Heart right ventricle (tissue), 16 donors: ENCODE results near the gene ADGRA1. TPM values are rescaled to one million over a fixed set of nuclear protein-coding genes. Genes with fewer than 3 reads are reported as not detected.
"Not testable (repeated sequence)": the region's sequence is repeated elsewhere in the genome, so short reads cannot be mapped to it uniquely, and the experiment has no call there.

ENCODE experiments used
- ATAC-seq, 8 donors: fragments of 200-7000 bp; cut with Tn5 transposase; one replicate each; pipeline ENCODE4 v1.9.1; 2020; ENCODE audit warnings: mild to moderate bottlenecking in 8 of 8, moderate library complexity in 8 of 8, moderate number of reproducible peaks in 1 of 8
- DNase-seq, 2 donors: peaks; one replicate each; pipeline ENCODE4 v3.0.0-alpha.2; 2020
- H3K27ac ChIP-seq, 10 donors: fragments of 200-600 bp; sonication (generic) in 2 of 10; one replicate each; pipeline versions ENCODE4 v1.5.0 to v1.8.0; 2020 to 2022; ENCODE audit warnings: mild to moderate bottlenecking in 3 of 10
- H3K27me3 ChIP-seq, 7 donors: fragments of 200-600 bp; one replicate each; pipeline ENCODE4 v1.8.0; 2021 to 2022; ENCODE audit warnings: mild to moderate bottlenecking in 2 of 7
- H3K36me3 ChIP-seq, 9 donors: fragments of 200-600 bp; sonication (generic) in 1 of 9; one replicate each; pipeline versions ENCODE4 v1.5.0 to v1.8.0; 2020 to 2022; ENCODE audit warnings: mild to moderate bottlenecking in 2 of 9
- H3K4me1 ChIP-seq, 9 donors: fragments of 200-600 bp; sonication (generic) in 1 of 9; one replicate each; pipeline versions ENCODE4 v1.5.0 to v1.8.0; 2020 to 2022; ENCODE audit warnings: mild to moderate bottlenecking in 4 of 9
- H3K4me3 ChIP-seq, 10 donors: fragments of 200-600 bp; sonication (generic) in 2 of 10; one replicate each; pipeline versions ENCODE4 v1.5.0 to v1.8.0; 2020 to 2022; ENCODE audit warnings: mild to moderate bottlenecking in 7 of 10, moderate library complexity in 2 of 10
- H3K9me3 ChIP-seq, 11 donors: fragments of 200-600 bp in 10 of 11; sonication (generic) in 2 of 11; one replicate each; pipeline versions ENCODE4 v1.5.0 to v1.8.0; 2013 to 2022; ENCODE audit warnings: mild to moderate bottlenecking in 2 of 11, control low read depth in 1 of 11, moderate library complexity in 1 of 11
- CTCF ChIP-seq, 9 donors: fragments of 200-600 bp; sonication (generic) in 2 of 9; IDR thresholded peaks; one replicate each; pipeline versions ENCODE4 v1.5.0 to v1.8.0; 2021 to 2022; ENCODE audit warnings: antibody characterized with exemption in 9 of 9, mild to moderate bottlenecking in 5 of 9, moderate library complexity in 1 of 9
- WGBS, 2 donors: extraction: QIAGEN DNeasy Blood & Tissue Kit; methylation state at CpG; one replicate each; pipeline ENCODE4 v1.1.7; 2013; ENCODE audit warnings: inconsistent platforms in 1 of 2; 5-methylcytosine and 5-hydroxymethylcytosine counted together
- intact Hi-C, 10 donors: fragments of 100-400 bp; cut with DNase I; formaldehyde crosslinking; loops; one replicate each; pipeline versions ENCODE4 v1.11.1 to v1.14.2; 2022
- polyA plus RNA-seq, 2 donors: library from polyadenylated mRNA; stranded (reverse); fragments of 200-250 nt; gene quantifications; one replicate each; pipeline ENCODE4 v1.2.3, GENCODE V29; 2013
- total RNA-seq, 10 donors: library from RNA; stranded (reverse); fragmentation: NEBNext Ultra II Directional in 3 of 10; extraction: Animal tissue kit (Norgen Biotek cat#: 25700) in 3 of 10; gene quantifications; one replicate each; pipeline versions ENCODE4 v1.2.1 to v1.2.4, GENCODE V29; 2021 to 2023
- donor health status: Arrhythmogenic right ventricular cardiomyopathy.
- donor health status: ischemic (EF 13 %, LVEDD 7.1; RV severe dilation, severe dysfunction).
- donor health status: healthy with polysubstance abuse.
- donor health status: DM: no; HTN: yes; CAD: no.
- donor health status: DM: no; HTN: no; CAD: no.
- donor health status: ischemic (EF 25% LVEDD 6.9; RV normal size, moderate dysfunction).
- donor health status: ischemic (EF 25% LVEDD 5.7; RV mildly dilated, moderate dysfunction).
- donor health status: healthy.
- donor health status: DM: yes; HTN: yes; CAD: no.
- donor health status: Ischemic cardiomyopathy.
- donor health status: ischemic (EF 35%, LVEDD 5.7; RV mildly dilated, moderate dysfunction).
- donor health status: nonischemic (EF 11% LVEDD 7.7; RV severe dilation, severe dysfunction).
- donor health status: DM: yes; HTN: yes; CAD: no.
- donor health status: PGD.
- donor health status: ischemic (EF 29% LVEDD 5.4; RV normal size, mild dysfunction).
- donor health status: nonischemic (EF 23%, LVEDD 6.1; RV moderate dilation, normal function).

The ADGRA1 gene
- total and polyA plus RNA-seq, 12 donors: under 0.01 to 0.21 (median 0.11) TPM; not detected in 6

GRCh38 chr10:133143546-133143945 lies 55.8 kb downstream of the ADGRA1 start:
- intact Hi-C loops: loop anchor here in 1 of 10 donors (10.0 kb wide), 1 partner anchor 171 kb away; no protein-coding TSS in a partner anchor
- no peak overlapping the region for H3K27ac ChIP-seq
- peaks cover 18 to 88% (median 69%) of the 10 kb centered on the region in 7 donors for H3K27me3 ChIP-seq
- 34 to 39% methylated on average over 9 of the region's 9 CpGs for WGBS, 2 donors
- ATAC-seq: no peak
- DNase-seq: no peak
- H3K9me3 ChIP-seq: peaks cover 0 to 19% (median 0%) of the 10 kb centered on the region in 11 donors
- peaks cover 0 to 6% (median 0%) of the 10 kb centered on the region in 9 donors for H3K4me1 ChIP-seq
- no peak overlapping the region for H3K4me3 ChIP-seq
- H3K36me3 ChIP-seq: no peaks in the 10 kb centered on the region
- no peak for TF ChIP-seq CTCF (IDR thresholded peaks at IDR 0.05)

GRCh38 chr10:133144771-133145170 lies 57.0 kb downstream of the ADGRA1 start:
- no peak for TF ChIP-seq CTCF (IDR thresholded peaks at IDR 0.05)
- peaks cover 0 to 23% (median 0%) of the 10 kb centered on the region in 11 donors for H3K9me3 ChIP-seq
- ATAC-seq (no peak), DNase-seq (no peak)
- intact Hi-C loops: loop anchor here in 1 of 10 donors (10.0 kb wide), 1 partner anchor 170 kb away; no protein-coding TSS in a partner anchor
- H3K4me3 ChIP-seq: no peak overlapping the region
- peaks cover 0 to 6% (median 0%) of the 10 kb centered on the region in 9 donors for H3K4me1 ChIP-seq
- peaks cover 18 to 96% (median 78%) of the 10 kb centered on the region in 7 donors for H3K27me3 ChIP-seq
- WGBS, 2 donors: 85 to 86% methylated on average over 7 of the region's 7 CpGs
- H3K27ac ChIP-seq: no peak overlapping the region
- no peaks in the 10 kb centered on the region for H3K36me3 ChIP-seq

- 94 to 95% methylated on average over 8 of the region's 8 CpGs for WGBS, 2 donors
- DNase-seq (no peak), ATAC-seq (no peak)
- H3K4me3 ChIP-seq: no peak overlapping the region
- H3K4me1 ChIP-seq: no peaks in the 10 kb centered on the region
- peaks cover 0 to 66% (median 61%) of the 10 kb centered on the region in 7 donors for H3K27me3 ChIP-seq
- H3K27ac ChIP-seq: no peak overlapping the region
- H3K36me3 ChIP-seq: no peaks in the 10 kb centered on the region
- intact Hi-C loops: no loop called here
- no peak for TF ChIP-seq CTCF (IDR thresholded peaks at IDR 0.05)
- peaks cover 0 to 27% (median 0%) of the 10 kb centered on the region in 11 donors for H3K9me3 ChIP-seq
Observed at GRCh38 chr10:133150226-133150625, 62.5 kb downstream of the ADGRA1 start.

- H3K4me3 ChIP-seq: no peak overlapping the region
- no peaks in the 10 kb centered on the region for H3K36me3 ChIP-seq
- H3K27ac ChIP-seq: no peak overlapping the region
- H3K9me3 ChIP-seq: peaks cover 0 to 27% (median 0%) of the 10 kb centered on the region in 11 donors
- DNase-seq (no peak), ATAC-seq (no peak)
- WGBS, 2 donors: 89 to 90% methylated on average over 12 of the region's 12 CpGs
- H3K4me1 ChIP-seq: no peaks in the 10 kb centered on the region
- TF ChIP-seq CTCF (IDR thresholded peaks at IDR 0.05): no peak
- intact Hi-C loops: no loop called here
- peaks cover 0 to 61% (median 56%) of the 10 kb centered on the region in 7 donors for H3K27me3 ChIP-seq
Observed at GRCh38 chr10:133150656-133151055, 62.9 kb downstream of the ADGRA1 start.

GRCh38 chr10:133151071-133151470 lies 63.3 kb downstream of the ADGRA1 start:
- H3K36me3 ChIP-seq, DNase-seq, H3K4me3 ChIP-seq, H3K4me1 ChIP-seq, ATAC-seq, intact Hi-C loops, H3K27ac ChIP-seq: not testable (repeated sequence)
- 84 to 88% methylated on average over 3 of the region's 3 CpGs for WGBS, 2 donors
- peaks cover 0 to 57% (median 53%) of the 10 kb centered on the region in 7 donors for H3K27me3 ChIP-seq
- peaks cover 0 to 27% (median 0%) of the 10 kb centered on the region in 11 donors for H3K9me3 ChIP-seq
